GM23338 (cell line): ENCODE results near the gene PPDPF. TPM values are rescaled to one million over a fixed set of nuclear protein-coding genes. Genes with fewer than 3 reads are reported as not detected.

Source experiments
- ATAC-seq: fragments of 200-7000 bp; cut with Tn5 transposase; 3 replicates; pipeline ENCODE4 v1.9.1; 2020
- DNase-seq: peaks from one replicate; pipeline ENCODE4 v3.0.0-alpha.2; 2015; ENCODE audit warnings: low spot score
- H2AFZ ChIP-seq: fragments of 200-600 bp; sonication (generic); 2 replicates; pipeline ENCODE4 v1.8.0; 2016; ENCODE audit warnings: antibody characterized with exemption, mild to moderate bottlenecking, moderate library complexity
- H3F3A ChIP-seq: fragments of 200-600 bp; sonication (generic); replicated peaks from 2 replicates; pipeline ENCODE4 v1.8.0; 2017; ENCODE audit warnings: antibody characterized with exemption, mixed run types, low read depth
- H3K27ac ChIP-seq: fragments of 200-600 bp; sonication (generic); 2 replicates; pipeline ENCODE4 v1.6.1; 2016; ENCODE audit warnings: low read depth
- H3K27me3 ChIP-seq: fragments of 200-600 bp; sonication (generic); 2 replicates; pipeline ENCODE4 v1.8.0; 2016; ENCODE audit warnings: mild to moderate bottlenecking, mixed run types, moderate library complexity; ENCODE audit not compliant: insufficient read depth
- H3K36me3 ChIP-seq: fragments of 200-600 bp; sonication (generic); 2 replicates; pipeline ENCODE4 v1.8.0; 2016; ENCODE audit warnings: mild to moderate bottlenecking; ENCODE audit not compliant: insufficient read depth
- H3K4me1 ChIP-seq: fragments of 200-600 bp; sonication (generic); 2 replicates; pipeline ENCODE4 v1.8.0; 2016; ENCODE audit warnings: mild to moderate bottlenecking, moderate library complexity; ENCODE audit not compliant: insufficient read depth
- H3K4me2 ChIP-seq: fragments of 200-600 bp; sonication (generic); 2 replicates; pipeline ENCODE4 v1.7.1; 2017; ENCODE audit warnings: mixed run types
- H3K4me3 ChIP-seq: fragments of 200-600 bp; sonication (generic); 2 replicates; pipeline ENCODE4 v1.6.1; 2016; ENCODE audit warnings: mixed run types
- H3K79me2 ChIP-seq: fragments of 200-600 bp; sonication (generic); replicated peaks from 2 replicates; pipeline ENCODE4 v1.8.0; 2017; ENCODE audit warnings: mild to moderate bottlenecking; ENCODE audit not compliant: insufficient read depth
- H3K9me2 ChIP-seq: fragments of 200-600 bp; sonication (generic); 2 replicates; pipeline ENCODE4 v1.8.0; 2017; ENCODE audit not compliant: insufficient read depth
- H4K20me1 ChIP-seq: fragments of 200-600 bp; sonication (generic); replicated peaks from 2 replicates; pipeline ENCODE4 v1.8.0; 2017; ENCODE audit warnings: mild to moderate bottlenecking; ENCODE audit not compliant: insufficient read depth
- H3K27ac Mint-ChIP-seq: 2 replicates; pipeline ENCODE4 v1.8.0; 2020; ENCODE audit warnings: inconsistent platforms, mild to moderate bottlenecking, moderate library complexity, mixed read lengths
- H3K27me3 Mint-ChIP-seq: 3 replicates; pipeline ENCODE4 v1.8.0; 2022; ENCODE audit warnings: low read depth, mild to moderate bottlenecking, moderate library complexity, mixed read lengths, inconsistent platforms; ENCODE audit not compliant: insufficient read depth, poor library complexity
- H3K36me3 Mint-ChIP-seq: 3 replicates; pipeline ENCODE4 v1.8.0; 2021; ENCODE audit warnings: low read depth, mild to moderate bottlenecking, inconsistent platforms, moderate library complexity, mixed read lengths
- H3K4me1 Mint-ChIP-seq: 3 replicates; pipeline ENCODE4 v1.8.0; 2020; ENCODE audit warnings: mild to moderate bottlenecking, inconsistent platforms, mixed read lengths
- H3K4me3 Mint-ChIP-seq: 3 replicates; pipeline ENCODE4 v1.8.0; 2021; ENCODE audit warnings: moderate library complexity, mild to moderate bottlenecking, inconsistent platforms, mixed read lengths
- H3K9me3 Mint-ChIP-seq: 3 replicates; pipeline ENCODE4 v1.8.0; 2020; ENCODE audit warnings: moderate library complexity, mild to moderate bottlenecking, inconsistent platforms, mixed read lengths
- CREB1 ChIP-seq: fragments of 250-450 bp; sonication (Bioruptor Pico); IDR thresholded peaks from 2 replicates; pipeline ENCODE4 v1.5.0; 2020; ENCODE audit warnings: low read depth, mild to moderate bottlenecking, moderate library complexity
- CTCF ChIP-seq, 2 experiments: fragments of 200-600 bp in 1 of 2; sonication (generic) in 1 of 2; conservative IDR thresholded peaks; 2 replicates each; pipeline versions ENCODE4 v1.5.1 to v1.6.1; 2016 to 2017; ENCODE audit warnings: antibody characterized with exemption in 2 of 2, low read depth in 2 of 2, mild to moderate bottlenecking in 2 of 2, moderate library complexity in 1 of 2
- EZH2phosphoT487 ChIP-seq: fragments of 200-600 bp; sonication (generic); IDR thresholded peaks from one replicate; pipeline ENCODE4 v1.8.1; 2018; ENCODE audit warnings: antibody characterized with exemption; ENCODE audit not compliant: unreplicated experiment
- JUNB ChIP-seq: IDR thresholded peaks from one replicate; pipeline ENCODE4 v1.6.1; 2016; ENCODE audit warnings: antibody characterized with exemption; ENCODE audit not compliant: unreplicated experiment
- NANOG ChIP-seq: IDR thresholded peaks from 2 replicates; pipeline ENCODE4 v1.6.1; 2016; ENCODE audit warnings: antibody characterized with exemption, borderline replicate concordance
- ZNF331 ChIP-seq: fragments of 250-450 bp; sonication (Bioruptor Pico); IDR thresholded peaks from 2 replicates; pipeline ENCODE4 v1.5.0; 2020; ENCODE audit warnings: low read depth, mild to moderate bottlenecking, moderate library complexity
- polyA plus RNA-seq: library from polyadenylated mRNA; unstranded; fragments of >200 nt; fragmentation: Nextera tagmentation; extraction: Ambion mirVana; gene quantifications from 2 replicates; pipeline ENCODE4 v1.2.1, GENCODE V29; 2016
- total RNA-seq: library from RNA; depleted of rRNA; stranded (reverse); fragments of >200 nt; shearing (Covaris generic); gene quantifications from 2 replicates; pipeline ENCODE4 v1.2.3, GENCODE V29; 2014
- TF ChIP-seq, protein P1 (sequence below): fragments of 250-450 bp; sonication (Bioruptor Pico); IDR thresholded peaks from 2 replicates; pipeline ENCODE4 v1.5.0; 2020; ENCODE audit warnings: mild to moderate bottlenecking, moderate library complexity
- TF ChIP-seq, protein P2 (sequence below): IDR thresholded peaks from 2 replicates; pipeline ENCODE4 v1.6.1; 2016; ENCODE audit warnings: antibody characterized with exemption
- TF ChIP-seq, protein P3 (sequence below): IDR thresholded peaks from one replicate; pipeline ENCODE4 v1.6.1; 2018; ENCODE audit warnings: antibody characterized with exemption; ENCODE audit not compliant: unreplicated experiment

Gene PPDPF
- total and polyA plus RNA-seq, 2 experiments from 2014 or later: 83.9 to 141 TPM

DNA sequence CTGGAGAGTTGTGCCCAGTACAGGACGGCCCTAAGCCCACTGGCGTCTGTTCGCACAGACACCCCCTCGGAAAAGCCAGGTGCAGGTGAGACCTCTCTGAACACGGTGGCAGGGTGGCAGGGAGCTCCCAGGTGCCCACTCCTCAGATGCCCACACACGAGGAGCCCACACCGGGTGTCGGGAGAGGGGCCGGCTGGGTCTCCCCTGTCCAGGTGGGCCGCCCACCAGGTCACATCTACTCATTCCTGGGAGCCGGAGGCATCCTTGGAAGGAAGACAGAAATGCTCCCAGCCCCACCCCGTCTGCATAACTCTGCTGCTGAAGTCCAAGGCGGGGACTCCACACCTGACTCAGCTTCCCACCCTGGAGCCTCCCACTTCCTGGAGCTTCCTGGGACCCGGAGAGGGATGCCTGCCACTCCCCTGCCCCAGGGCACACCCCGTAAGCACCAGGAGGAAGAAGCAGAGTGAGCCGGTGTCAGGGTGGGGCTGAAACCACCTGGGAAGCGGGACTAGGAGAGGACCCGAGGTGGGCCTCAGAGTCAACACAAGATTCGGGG, 24.5 kb downstream of the PPDPF start:
- Histone ChIP-seq H3K4me2 (no peak overlapping the region), H3K79me2 (no peaks in the 10 kb centered on the region), H3K4me3 (no peak overlapping the region), H3K4me1 (0 out of 2 replicates have a peak, but pooled peaks cover 5% of the 10 kb centered on the region), H3K36me3 (no peaks in the 10 kb centered on the region), H3K9me2 (no peaks in the 10 kb centered on the region), H2AFZ (no peak overlapping the region), H4K20me1 (no peaks in the 10 kb centered on the region), H3K27ac (no peak overlapping the region), H3F3A (no peaks in the 10 kb centered on the region), H3K27me3 (no peaks in the 10 kb centered on the region)
- H3K27ac Mint-ChIP-seq: no peak overlapping the region
- H3K36me3 Mint-ChIP-seq: peaks cover 4% of the 10 kb centered on the region; the same call in 1 of the 3 replicates
- H3K4me3 Mint-ChIP-seq: no peak overlapping the region; the same call in 2 of the 3 replicates
- ATAC-seq: no peak
- H3K9me3 Mint-ChIP-seq: no peaks in the 10 kb centered on the region; the same call in 2 of the 3 replicates
- H3K27me3 Mint-ChIP-seq: peaks cover 10% of the 10 kb centered on the region
- no peak for DNase-seq
- TF ChIP-seq, protein P1, sequence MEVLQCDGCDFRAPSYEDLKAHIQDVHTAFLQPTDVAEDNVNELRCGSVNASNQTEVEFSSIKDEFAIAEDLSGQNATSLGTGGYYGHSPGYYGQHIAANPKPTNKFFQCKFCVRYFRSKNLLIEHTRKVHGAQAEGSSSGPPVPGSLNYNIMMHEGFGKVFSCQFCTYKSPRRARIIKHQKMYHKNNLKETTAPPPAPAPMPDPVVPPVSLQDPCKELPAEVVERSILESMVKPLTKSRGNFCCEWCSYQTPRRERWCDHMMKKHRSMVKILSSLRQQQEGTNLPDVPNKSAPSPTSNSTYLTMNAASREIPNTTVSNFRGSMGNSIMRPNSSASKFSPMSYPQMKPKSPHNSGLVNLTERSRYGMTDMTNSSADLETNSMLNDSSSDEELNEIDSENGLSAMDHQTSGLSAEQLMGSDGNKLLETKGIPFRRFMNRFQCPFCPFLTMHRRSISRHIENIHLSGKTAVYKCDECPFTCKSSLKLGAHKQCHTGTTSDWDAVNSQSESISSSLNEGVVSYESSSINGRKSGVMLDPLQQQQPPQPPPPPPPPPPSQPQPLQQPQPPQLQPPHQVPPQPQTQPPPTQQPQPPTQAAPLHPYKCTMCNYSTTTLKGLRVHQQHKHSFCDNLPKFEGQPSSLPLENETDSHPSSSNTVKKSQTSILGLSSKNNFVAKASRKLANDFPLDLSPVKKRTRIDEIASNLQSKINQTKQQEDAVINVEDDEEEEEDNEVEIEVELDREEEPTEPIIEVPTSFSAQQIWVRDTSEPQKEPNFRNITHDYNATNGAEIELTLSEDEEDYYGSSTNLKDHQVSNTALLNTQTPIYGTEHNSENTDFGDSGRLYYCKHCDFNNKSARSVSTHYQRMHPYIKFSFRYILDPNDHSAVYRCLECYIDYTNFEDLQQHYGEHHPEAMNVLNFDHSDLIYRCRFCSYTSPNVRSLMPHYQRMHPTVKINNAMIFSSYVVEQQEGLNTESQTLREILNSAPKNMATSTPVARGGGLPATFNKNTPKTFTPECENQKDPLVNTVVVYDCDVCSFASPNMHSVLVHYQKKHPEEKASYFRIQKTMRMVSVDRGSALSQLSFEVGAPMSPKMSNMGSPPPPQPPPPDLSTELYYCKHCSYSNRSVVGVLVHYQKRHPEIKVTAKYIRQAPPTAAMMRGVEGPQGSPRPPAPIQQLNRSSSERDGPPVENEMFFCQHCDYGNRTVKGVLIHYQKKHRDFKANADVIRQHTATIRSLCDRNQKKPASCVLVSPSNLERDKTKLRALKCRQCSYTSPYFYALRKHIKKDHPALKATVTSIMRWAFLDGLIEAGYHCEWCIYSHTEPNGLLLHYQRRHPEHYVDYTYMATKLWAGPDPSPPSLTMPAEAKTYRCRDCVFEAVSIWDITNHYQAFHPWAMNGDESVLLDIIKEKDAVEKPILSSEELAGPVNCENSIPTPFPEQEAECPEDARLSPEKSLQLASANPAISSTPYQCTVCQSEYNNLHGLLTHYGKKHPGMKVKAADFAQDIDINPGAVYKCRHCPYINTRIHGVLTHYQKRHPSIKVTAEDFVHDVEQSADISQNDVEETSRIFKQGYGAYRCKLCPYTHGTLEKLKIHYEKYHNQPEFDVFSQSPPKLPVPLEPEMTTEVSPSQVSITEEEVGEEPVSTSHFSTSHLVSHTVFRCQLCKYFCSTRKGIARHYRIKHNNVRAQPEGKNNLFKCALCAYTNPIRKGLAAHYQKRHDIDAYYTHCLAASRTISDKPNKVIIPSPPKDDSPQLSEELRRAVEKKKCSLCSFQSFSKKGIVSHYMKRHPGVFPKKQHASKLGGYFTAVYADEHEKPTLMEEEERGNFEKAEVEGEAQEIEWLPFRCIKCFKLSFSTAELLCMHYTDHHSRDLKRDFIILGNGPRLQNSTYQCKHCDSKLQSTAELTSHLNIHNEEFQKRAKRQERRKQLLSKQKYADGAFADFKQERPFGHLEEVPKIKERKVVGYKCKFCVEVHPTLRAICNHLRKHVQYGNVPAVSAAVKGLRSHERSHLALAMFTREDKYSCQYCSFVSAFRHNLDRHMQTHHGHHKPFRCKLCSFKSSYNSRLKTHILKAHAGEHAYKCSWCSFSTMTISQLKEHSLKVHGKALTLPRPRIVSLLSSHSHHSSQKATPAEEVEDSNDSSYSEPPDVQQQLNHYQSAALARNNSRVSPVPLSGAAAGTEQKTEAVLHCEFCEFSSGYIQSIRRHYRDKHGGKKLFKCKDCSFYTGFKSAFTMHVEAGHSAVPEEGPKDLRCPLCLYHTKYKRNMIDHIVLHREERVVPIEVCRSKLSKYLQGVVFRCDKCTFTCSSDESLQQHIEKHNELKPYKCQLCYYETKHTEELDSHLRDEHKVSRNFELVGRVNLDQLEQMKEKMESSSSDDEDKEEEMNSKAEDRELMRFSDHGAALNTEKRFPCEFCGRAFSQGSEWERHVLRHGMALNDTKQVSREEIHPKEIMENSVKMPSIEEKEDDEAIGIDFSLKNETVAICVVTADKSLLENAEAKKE (CRISPR knock-in tag): no peak
- TF ChIP-seq, protein P2, sequence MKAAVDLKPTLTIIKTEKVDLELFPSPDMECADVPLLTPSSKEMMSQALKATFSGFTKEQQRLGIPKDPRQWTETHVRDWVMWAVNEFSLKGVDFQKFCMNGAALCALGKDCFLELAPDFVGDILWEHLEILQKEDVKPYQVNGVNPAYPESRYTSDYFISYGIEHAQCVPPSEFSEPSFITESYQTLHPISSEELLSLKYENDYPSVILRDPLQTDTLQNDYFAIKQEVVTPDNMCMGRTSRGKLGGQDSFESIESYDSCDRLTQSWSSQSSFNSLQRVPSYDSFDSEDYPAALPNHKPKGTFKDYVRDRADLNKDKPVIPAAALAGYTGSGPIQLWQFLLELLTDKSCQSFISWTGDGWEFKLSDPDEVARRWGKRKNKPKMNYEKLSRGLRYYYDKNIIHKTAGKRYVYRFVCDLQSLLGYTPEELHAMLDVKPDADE: no peak
- no peak for TF ChIP-seq CTCF (conservative IDR thresholded peaks at IDR 0.05; ENCODE audit: low read depth in 2 of 2)
- no peak for TF ChIP-seq JUNB
- TF ChIP-seq NANOG: no peak
- no peak for TF ChIP-seq CREB1
- TF ChIP-seq ZNF331: no peak
- TF ChIP-seq, protein P3, sequence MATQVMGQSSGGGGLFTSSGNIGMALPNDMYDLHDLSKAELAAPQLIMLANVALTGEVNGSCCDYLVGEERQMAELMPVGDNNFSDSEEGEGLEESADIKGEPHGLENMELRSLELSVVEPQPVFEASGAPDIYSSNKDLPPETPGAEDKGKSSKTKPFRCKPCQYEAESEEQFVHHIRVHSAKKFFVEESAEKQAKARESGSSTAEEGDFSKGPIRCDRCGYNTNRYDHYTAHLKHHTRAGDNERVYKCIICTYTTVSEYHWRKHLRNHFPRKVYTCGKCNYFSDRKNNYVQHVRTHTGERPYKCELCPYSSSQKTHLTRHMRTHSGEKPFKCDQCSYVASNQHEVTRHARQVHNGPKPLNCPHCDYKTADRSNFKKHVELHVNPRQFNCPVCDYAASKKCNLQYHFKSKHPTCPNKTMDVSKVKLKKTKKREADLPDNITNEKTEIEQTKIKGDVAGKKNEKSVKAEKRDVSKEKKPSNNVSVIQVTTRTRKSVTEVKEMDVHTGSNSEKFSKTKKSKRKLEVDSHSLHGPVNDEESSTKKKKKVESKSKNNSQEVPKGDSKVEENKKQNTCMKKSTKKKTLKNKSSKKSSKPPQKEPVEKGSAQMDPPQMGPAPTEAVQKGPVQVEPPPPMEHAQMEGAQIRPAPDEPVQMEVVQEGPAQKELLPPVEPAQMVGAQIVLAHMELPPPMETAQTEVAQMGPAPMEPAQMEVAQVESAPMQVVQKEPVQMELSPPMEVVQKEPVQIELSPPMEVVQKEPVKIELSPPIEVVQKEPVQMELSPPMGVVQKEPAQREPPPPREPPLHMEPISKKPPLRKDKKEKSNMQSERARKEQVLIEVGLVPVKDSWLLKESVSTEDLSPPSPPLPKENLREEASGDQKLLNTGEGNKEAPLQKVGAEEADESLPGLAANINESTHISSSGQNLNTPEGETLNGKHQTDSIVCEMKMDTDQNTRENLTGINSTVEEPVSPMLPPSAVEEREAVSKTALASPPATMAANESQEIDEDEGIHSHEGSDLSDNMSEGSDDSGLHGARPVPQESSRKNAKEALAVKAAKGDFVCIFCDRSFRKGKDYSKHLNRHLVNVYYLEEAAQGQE: no peak
- TF ChIP-seq EZH2phosphoT487: no peak
- peaks cover 14% of the 10 kb centered on the region; the same call in 2 of the 3 replicates for H3K4me1 Mint-ChIP-seq
